SK-N-SH (cell line): ENCODE data around the gene BCL2L15. TPM values are rescaled to one million over a fixed set of nuclear protein-coding genes. Genes with fewer than 3 reads are reported as not detected.

ENCODE experiments used
- CTCF ChIA-PET: fragments of 300-600, 350-600 bp; formaldehyde crosslinking; extraction: SDS; loops from one replicate; lab custom pipeline; 2021; lab: Yijun Ruan, JAX
- POLR2A ChIA-PET: fragments of 350-600 bp; sonication (Branson Sonifier 250); formaldehyde crosslinking; extraction: SDS; loops from one replicate; lab custom pipeline; 2020; ENCODE audit warnings: antibody characterized with exemption, inconsistent platforms; lab: Yijun Ruan, JAX
- DNase-seq: peaks from one replicate; pipeline ENCODE4 v3.0.0; 2012
- H2AFZ ChIP-seq: fragments of 200-600 bp; sonication (generic); 2 replicates; pipeline ENCODE4 v1.8.1; 2016; ENCODE audit warnings: antibody characterized with exemption, mild to moderate bottlenecking, low read depth
- H3F3A ChIP-seq: fragments of 200-600 bp; sonication (generic); replicated peaks from 2 replicates; pipeline ENCODE3; 2016; ENCODE audit warnings: antibody characterized with exemption, mild to moderate bottlenecking; ENCODE audit not compliant: insufficient read depth
- H3K27ac ChIP-seq, 2 experiments: fragments of 200-500 bp in 1 of 2; fragments of 200-600 bp in 1 of 2; sonication (Bioruptor generic) in 1 of 2; sonication (generic), shearing (Covaris generic) in 1 of 2; 2 replicates each; pipeline versions ENCODE4 v1.5.1 to v1.6.1; 2014 to 2016; ENCODE audit warnings: low read depth in 2 of 2, inconsistent platforms in 1 of 2, low read length in 1 of 2, mild to moderate bottlenecking in 1 of 2, mixed read lengths in 1 of 2
- H3K27me3 ChIP-seq: fragments of 200-600 bp; sonication (generic), shearing (Covaris generic); 2 replicates; pipeline ENCODE4 v1.6.1; 2016; ENCODE audit warnings: mixed run types; ENCODE audit not compliant: insufficient read depth
- H3K36me3 ChIP-seq, 2 experiments: fragments of 200-500 bp in 1 of 2; fragments of 200-600 bp in 1 of 2; sonication (Bioruptor generic) in 1 of 2; sonication (generic) in 1 of 2; replicated peaks in 1 of 2; 2 replicates each; pipeline versions ENCODE3 to v1.5.1; 2014 to 2016; ENCODE audit warnings: low read length in 1 of 2, mild to moderate bottlenecking in 1 of 2; ENCODE audit not compliant: insufficient read depth in 2 of 2, control insufficient read depth in 1 of 2
- H3K4me1 ChIP-seq, 2 experiments: fragments of 200-500 bp in 1 of 2; fragments of 200-600 bp in 1 of 2; sonication (Bioruptor generic) in 1 of 2; sonication (generic), shearing (Covaris generic) in 1 of 2; 2 replicates each; pipeline versions ENCODE4 v1.5.1 to v1.6.1; 2014 to 2016; ENCODE audit warnings: low read depth in 1 of 2, low read length in 1 of 2, mixed run types in 1 of 2; ENCODE audit not compliant: insufficient read depth in 2 of 2, control insufficient read depth in 1 of 2
- H3K4me2 ChIP-seq: fragments of 200-600 bp; sonication (generic), shearing (Covaris generic); 2 replicates; pipeline ENCODE4 v1.6.1; 2017; ENCODE audit warnings: mixed run types
- H3K4me3 ChIP-seq, 2 experiments: fragments of 200-500 bp in 1 of 2; fragments of 200-600 bp in 1 of 2; sonication (Bioruptor generic) in 1 of 2; sonication (generic), shearing (Covaris generic) in 1 of 2; 2 replicates each; pipeline versions ENCODE4 v1.5.1 to v1.8.1; 2014 to 2016; ENCODE audit warnings: low read depth in 2 of 2, inconsistent platforms in 1 of 2, low read length in 1 of 2, mild to moderate bottlenecking in 1 of 2, mixed read lengths in 1 of 2, moderate library complexity in 1 of 2
- H3K79me2 ChIP-seq: fragments of 200-600 bp; sonication (generic); 2 replicates; pipeline ENCODE4 v1.8.1; 2017; ENCODE audit warnings: mild to moderate bottlenecking; ENCODE audit not compliant: insufficient read depth
- H3K9ac ChIP-seq: fragments of 200-600 bp; sonication (generic); 2 replicates; pipeline ENCODE4 v1.6.1; 2017; ENCODE audit warnings: mixed run types
- H3K9me2 ChIP-seq: fragments of 200-600 bp; sonication (generic); 2 replicates; pipeline ENCODE4 v1.6.1; 2017; ENCODE audit warnings: mixed run types
- H3K9me3 ChIP-seq: fragments of 200-600 bp; sonication (generic); 2 replicates; pipeline ENCODE4 v1.6.1; 2017; ENCODE audit warnings: mixed run types, mild to moderate bottlenecking, moderate library complexity
- H4K20me1 ChIP-seq: fragments of 200-600 bp; sonication (generic); 2 replicates; pipeline ENCODE4 v1.6.1; 2017; ENCODE audit warnings: mild to moderate bottlenecking, mixed run types; ENCODE audit not compliant: insufficient read depth
- ELF1 ChIP-seq: IDR thresholded peaks from 2 replicates; pipeline ENCODE4 v1.4.0; 2012
- EP300 ChIP-seq, 2 experiments: IDR thresholded peaks; 2 replicates each; pipeline versions ENCODE4 v1.4.0 to v1.6.1; 2012; ENCODE audit warnings: borderline replicate concordance in 1 of 2, low read depth in 1 of 2, low read length in 1 of 2
- FOSL2 ChIP-seq: IDR thresholded peaks from 2 replicates; pipeline ENCODE4 v1.4.0; 2012; ENCODE audit warnings: low read depth, mild to moderate bottlenecking, moderate library complexity, borderline replicate concordance
- GABPA ChIP-seq: IDR thresholded peaks from 2 replicates; pipeline ENCODE4 v1.4.0; 2012; ENCODE audit warnings: low read depth, mild to moderate bottlenecking
- GATA2 ChIP-seq: sonication (generic); formaldehyde crosslinking; IDR thresholded peaks from 2 replicates; pipeline ENCODE4 v1.5.0; 2020; ENCODE audit warnings: mild to moderate bottlenecking, missing genetic modification reagents
- IRF3 ChIP-seq: fragments of 150-350 bp; IDR thresholded peaks from 2 replicates; pipeline ENCODE4 v1.6.1; 2016; ENCODE audit warnings: mild to moderate bottlenecking, low read depth, low read length
- JUND ChIP-seq: IDR thresholded peaks from 2 replicates; pipeline ENCODE4 v1.4.0; 2012
- MEF2A ChIP-seq: IDR thresholded peaks from 2 replicates; pipeline ENCODE4 v1.4.0; 2012; ENCODE audit warnings: low read depth, borderline replicate concordance
- MXI1 ChIP-seq: IDR thresholded peaks from 2 replicates; pipeline ENCODE4 v1.6.1; 2012; ENCODE audit warnings: mild to moderate bottlenecking, low read depth, low read length, improper control_type of control experiment
- NFIC ChIP-seq: IDR thresholded peaks from 2 replicates; pipeline ENCODE4 v1.4.0; 2012; ENCODE audit warnings: borderline replicate concordance
- POLR2AphosphoS5 ChIP-seq: IDR thresholded peaks from 2 replicates; pipeline ENCODE4 v1.6.1; 2012; ENCODE audit warnings: low read depth, low read length
- REST ChIP-seq: IDR thresholded peaks from 2 replicates; pipeline ENCODE4 v1.6.1; 2012; ENCODE audit warnings: mild to moderate bottlenecking, low read depth, low read length, moderate library complexity
- RFX5 ChIP-seq: IDR thresholded peaks from 2 replicates; pipeline ENCODE4 v1.6.1; 2012; ENCODE audit warnings: mild to moderate bottlenecking, improper control_type of control experiment, low read length
- RXRA ChIP-seq: IDR thresholded peaks from 2 replicates; pipeline ENCODE4 v1.4.0; 2012; ENCODE audit warnings: low read depth, mild to moderate bottlenecking, borderline replicate concordance
- SIN3A ChIP-seq: IDR thresholded peaks from 2 replicates; pipeline ENCODE4 v1.6.1; 2012; ENCODE audit warnings: low read depth, mild to moderate bottlenecking, low read length, moderate library complexity, borderline replicate concordance
- SMC3 ChIP-seq: IDR thresholded peaks from 2 replicates; pipeline ENCODE4 v1.6.1; 2012; ENCODE audit warnings: low read depth, low read length, improper control_type of control experiment
- TAF1 ChIP-seq: IDR thresholded peaks from 2 replicates; pipeline ENCODE4 v1.6.1; 2012; ENCODE audit warnings: low read depth, mild to moderate bottlenecking, low read length, moderate library complexity, borderline replicate concordance
- USF2 ChIP-seq: fragments of 150-350 bp; IDR thresholded peaks from 2 replicates; pipeline ENCODE4 v1.6.1; 2017; ENCODE audit warnings: antibody characterized with exemption, low read length, low read depth, borderline replicate concordance
- WGBS: methylation state at CpG from one replicate; pipeline ENCODE4 v1.1.6; 2017; ENCODE audit warnings: low lambda C conversion rate; 5-methylcytosine and 5-hydroxymethylcytosine counted together
- polyA plus RNA-seq, 3 experiments: library from polyadenylated mRNA; depleted of rRNA; stranded (reverse); fragments of >200 nt; gene quantifications; 2 replicates each; pipeline ENCODE4 v1.2.3, GENCODE V29; 2012

Gene BCL2L15
- polyA plus RNA-seq, 1 of the 3 experiments (the other 2 are of a cell fraction) = 0.02 TPM

GRCh38 chr1:113928941-113929749 is 41.8 kb upstream of the BCL2L15 start, which contains the start of gene HIPK1 (continued):
- TF ChIP-seq TAF1 = peak; percentile 67
- TF ChIP-seq GATA2 (CRISPR knock-in tag) = peak; percentile 44; the same call in 1 of the 2 replicates
- peak; percentile 94 for TF ChIP-seq SIN3A
- peak; percentile 83 for TF ChIP-seq GABPA
- TF ChIP-seq IRF3 = no peak
- peak; percentile 41 to 45; a peak in 1 of 4 replicates for TF ChIP-seq EP300 (IDR thresholded peaks at IDR 0.05; ENCODE audit: borderline replicate concordance in 1 of 2, low read depth in 1 of 2, low read length in 1 of 2)
- no peak for TF ChIP-seq MEF2A
- TF ChIP-seq POLR2AphosphoS5 = peak; percentile 78; the same call in 1 of the 2 replicates
- TF ChIP-seq JUND = no peak
- TF ChIP-seq NFIC = no peak
- TF ChIP-seq ELF1 = peak; percentile 100
- TF ChIP-seq FOSL2 = no peak
- peak; percentile 86 for TF ChIP-seq MXI1

- no peaks in the 10 kb centered on the region for H3K27me3 ChIP-seq
- peak overlapping the region; percentile 93 to 99 for H3K4me3 ChIP-seq
- H3K4me2 ChIP-seq = peak overlapping the region; percentile 86
- peak overlapping the region; percentile 98 for H3K9ac ChIP-seq
- peaks cover 8 to 22% of the 10 kb centered on the region in 2 experiments for H3K4me1 ChIP-seq
- CTCF ChIA-PET = interaction anchor here (1.1 to 3.2 kb wide), 5 partner anchors 11 to 354 kb away, joined by 3 to 19 read pairs (median 7); partner anchors contain the start of genes AP4B1 and DCLRE1B
- H3K9me3 ChIP-seq = no peaks in the 10 kb centered on the region
- H3K79me2 ChIP-seq = peaks cover 41% of the 10 kb centered on the region
- H2AFZ ChIP-seq = peak overlapping the region; percentile 98
- POLR2A ChIA-PET = interaction anchor here (0.8 to 2.9 kb wide), 2 partner anchors 24 to 116 kb away, joined by 3 to 21 read pairs; partner anchors contain the start of genes AP4B1, DCLRE1B and RSBN1
- TF ChIP-seq RFX5 (no peak), NFIC (no peak), SMC3 (no peak), MEF2A (no peak), RXRA (no peak), REST (no peak), USF2 (no peak), POLR2AphosphoS5 (no peak)
- H3K9me2 ChIP-seq = no peaks in the 10 kb centered on the region
- H3K27ac ChIP-seq = peak overlapping the region; percentile 86 to 89
- no peaks in the 10 kb centered on the region for H3K36me3 ChIP-seq
- peaks cover 28% of the 10 kb centered on the region for H4K20me1 ChIP-seq
- no peak for DNase-seq
- no peaks in the 10 kb centered on the region for H3F3A ChIP-seq
- WGBS = 20% methylated on average over 6 of the region's 6 CpGs
Measured at GRCh38 chr1:113928187-113928930, 41.0 kb upstream of the BCL2L15 start.
